ENCODE results near the gene INHBC.

DNA sequence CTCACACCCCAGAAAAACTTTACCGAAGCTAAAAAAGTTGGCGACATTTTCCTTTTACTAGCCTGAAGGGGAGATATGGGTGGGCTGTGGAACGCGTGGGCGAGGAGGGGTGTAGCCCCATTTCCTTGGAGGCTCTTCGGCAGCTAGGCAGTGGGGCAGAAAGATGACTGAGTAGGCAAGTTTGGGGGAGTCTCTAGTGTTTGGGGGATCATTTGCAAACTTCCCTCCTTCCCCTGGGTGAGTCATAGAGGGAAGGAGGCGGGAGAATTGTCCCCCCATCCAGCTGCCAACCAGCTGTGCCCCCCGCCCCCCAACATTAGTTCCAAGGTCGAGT is 27.3 kb downstream of the INHBC start:
- TF ChIP-seq POLR2A (IDR thresholded peaks at IDR 0.05), result no peak
- TF ChIP-seq, protein P1, sequence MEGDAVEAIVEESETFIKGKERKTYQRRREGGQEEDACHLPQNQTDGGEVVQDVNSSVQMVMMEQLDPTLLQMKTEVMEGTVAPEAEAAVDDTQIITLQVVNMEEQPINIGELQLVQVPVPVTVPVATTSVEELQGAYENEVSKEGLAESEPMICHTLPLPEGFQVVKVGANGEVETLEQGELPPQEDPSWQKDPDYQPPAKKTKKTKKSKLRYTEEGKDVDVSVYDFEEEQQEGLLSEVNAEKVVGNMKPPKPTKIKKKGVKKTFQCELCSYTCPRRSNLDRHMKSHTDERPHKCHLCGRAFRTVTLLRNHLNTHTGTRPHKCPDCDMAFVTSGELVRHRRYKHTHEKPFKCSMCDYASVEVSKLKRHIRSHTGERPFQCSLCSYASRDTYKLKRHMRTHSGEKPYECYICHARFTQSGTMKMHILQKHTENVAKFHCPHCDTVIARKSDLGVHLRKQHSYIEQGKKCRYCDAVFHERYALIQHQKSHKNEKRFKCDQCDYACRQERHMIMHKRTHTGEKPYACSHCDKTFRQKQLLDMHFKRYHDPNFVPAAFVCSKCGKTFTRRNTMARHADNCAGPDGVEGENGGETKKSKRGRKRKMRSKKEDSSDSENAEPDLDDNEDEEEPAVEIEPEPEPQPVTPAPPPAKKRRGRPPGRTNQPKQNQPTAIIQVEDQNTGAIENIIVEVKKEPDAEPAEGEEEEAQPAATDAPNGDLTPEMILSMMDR (IDR thresholded peaks at IDR 0.05), result no peak
